GM12878 (cell line): ENCODE measurements around the gene EHD2. TPM values are rescaled to one million over a fixed set of nuclear protein-coding genes. Genes with fewer than 3 reads are reported as not detected.

Experiments
- ATAC-seq: fragments of 200-7000 bp; cut with Tn5 transposase; 3 replicates; pipeline ENCODE4 v1.9.1; 2020; ENCODE audit warnings: mild to moderate bottlenecking, moderate library complexity
- BruUV-seq: library from RNA; stranded (reverse); fragments of 400-500 nt; replicated peaks from 2 replicates; lab custom pipeline; 2021; lab: Mats Ljungman, UMichigan
- CTCF ChIA-PET: fragments of 300-600 bp; sonication (Branson Sonifier 250); formaldehyde crosslinking; extraction: SDS; loops from one replicate; lab custom pipeline; 2021; ENCODE audit warnings: inconsistent platforms; lab: Yijun Ruan, JAX
- POLR2A ChIA-PET: fragments of 350-600 bp; formaldehyde crosslinking; extraction: SDS; loops from one replicate; lab custom pipeline; 2021; ENCODE audit warnings: inconsistent platforms; lab: Charles Lee
- RAD21 ChIA-PET: fragments of 300-600 bp; sonication (Branson Sonifier 250); formaldehyde crosslinking; loops from one replicate; lab custom pipeline; 2023; ENCODE audit warnings: antibody characterized with exemption; ENCODE audit not compliant: unreplicated experiment; lab: Charles Lee
- SMC1A ChIA-PET: fragments of 300-600 bp; sonication (Branson Sonifier 250); formaldehyde crosslinking; loops from one replicate; lab custom pipeline; 2023; ENCODE audit not compliant: unreplicated experiment, uncharacterized antibody; lab: Charles Lee
- DNase-seq: peaks from one replicate; pipeline ENCODE4 v3.0.0-alpha.2; 2011; ENCODE audit warnings: low read depth, low spot score
- FAIRE-seq: peaks from 3 replicates; lab custom pipeline; 2011; peaks lifted over from hg19 to GRCh38; lab: Jason Lieb, UNC
- H2AFZ ChIP-seq: 2 replicates; pipeline ENCODE4 v1.6.0; 2011; ENCODE audit warnings: low read depth, low read length, control low read depth; ENCODE audit not compliant: control insufficient read depth
- H3K27ac ChIP-seq: 2 replicates; pipeline ENCODE4 v1.5.1; 2011; ENCODE audit warnings: control low read depth; ENCODE audit not compliant: control insufficient read depth, insufficient read depth
- H3K27me3 ChIP-seq, 2 experiments: replicated peaks in 1 of 2; 2 replicates each; pipeline versions ENCODE4 v1.6.0 to v1.6.1; 2011; ENCODE audit warnings: low read length in 1 of 2; ENCODE audit not compliant: control insufficient read depth in 2 of 2, insufficient read depth in 2 of 2
- H3K36me3 ChIP-seq, 2 experiments: 2 replicates each; pipeline ENCODE4 v1.5.1; 2011; ENCODE audit warnings: low read length in 1 of 2; ENCODE audit not compliant: control insufficient read depth in 2 of 2, insufficient read depth in 2 of 2
- H3K4me1 ChIP-seq: 2 replicates; pipeline ENCODE4 v1.6.1; 2011; ENCODE audit warnings: mild to moderate bottlenecking, low read length, moderate library complexity, mixed read lengths; ENCODE audit not compliant: control insufficient read depth, insufficient read depth
- H3K4me2 ChIP-seq: 2 replicates; pipeline ENCODE4 v1.6.0; 2011; ENCODE audit warnings: control low read depth; ENCODE audit not compliant: control insufficient read depth, insufficient read depth
- H3K4me3 ChIP-seq: fragments of 200-600 bp; sonication (generic); 2 replicates; pipeline ENCODE4 v1.5.1; 2016
- H3K79me2 ChIP-seq: 2 replicates; pipeline ENCODE4 v1.6.0; 2011; ENCODE audit warnings: low read length; ENCODE audit not compliant: control insufficient read depth, insufficient read depth
- H3K9ac ChIP-seq: 2 replicates; pipeline ENCODE4 v1.8.0; 2011; ENCODE audit warnings: low read length, control low read depth, mixed read lengths; ENCODE audit not compliant: control insufficient read depth, insufficient read depth
- H3K9me3 ChIP-seq: replicated peaks from 3 replicates; pipeline ENCODE4 v1.5.1; 2011; ENCODE audit warnings: mild to moderate bottlenecking, low read length; ENCODE audit not compliant: control insufficient read depth, insufficient read depth
- H4K20me1 ChIP-seq: 2 replicates; pipeline ENCODE4 v1.6.0; 2011; ENCODE audit not compliant: control insufficient read depth, insufficient read depth
- ATF2 ChIP-seq: IDR thresholded peaks from 2 replicates; pipeline ENCODE4 v1.6.1; 2012; ENCODE audit warnings: low read length, inconsistent platforms
- BHLHE40 ChIP-seq, 2 experiments: fragments of 450-650 bp in 1 of 2; IDR thresholded peaks; 2 replicates each; pipeline ENCODE4 v1.6.1; 2011 to 2017; ENCODE audit warnings: low read depth in 2 of 2, borderline replicate concordance in 1 of 2, improper control_type of control experiment in 1 of 2, low read length in 1 of 2, mild to moderate bottlenecking in 1 of 2
- BRCA1 ChIP-seq: IDR thresholded peaks from 2 replicates; pipeline ENCODE4 v1.6.1; 2011; ENCODE audit warnings: low read depth, low read length, improper control_type of control experiment
- JUND ChIP-seq: IDR thresholded peaks from 2 replicates; pipeline ENCODE4 v1.6.1; 2012; ENCODE audit warnings: low read depth, mild to moderate bottlenecking, low read length, improper control_type of control experiment, moderate library complexity
- NRF1 ChIP-seq: conservative IDR thresholded peaks from 2 replicates; pipeline ENCODE4 v1.6.1; 2011; ENCODE audit warnings: mild to moderate bottlenecking, low read depth, low read length, improper control_type of control experiment
- RBBP5 ChIP-seq: fragments of 200-600 bp; sonication (generic); conservative IDR thresholded peaks from 2 replicates; pipeline ENCODE4 v1.6.1; 2016
- RCOR1 ChIP-seq: conservative IDR thresholded peaks from 2 replicates; pipeline ENCODE4 v1.6.1; 2012; ENCODE audit warnings: low read depth, low read length, improper control_type of control experiment
- RELA ChIP-seq: fragments of 450-650 bp; IDR thresholded peaks from 2 replicates; pipeline ENCODE4 v1.8.0; 2014; ENCODE audit warnings: borderline replicate concordance; ENCODE audit not compliant: partially characterized antibody
- SIN3A ChIP-seq: IDR thresholded peaks from 2 replicates; pipeline ENCODE4 v1.6.1; 2012; ENCODE audit warnings: low read depth, low read length, improper control_type of control experiment
- STAT1 ChIP-seq: fragments of 450-650 bp; conservative IDR thresholded peaks from 2 replicates; pipeline ENCODE4 v1.6.1; 2014; ENCODE audit warnings: antibody characterized with exemption, mild to moderate bottlenecking
- TCF3 ChIP-seq: IDR thresholded peaks from 2 replicates; pipeline ENCODE4 v1.6.1; 2012; ENCODE audit warnings: low read depth, mild to moderate bottlenecking, low read length, borderline replicate concordance; ENCODE audit not compliant: insufficient read depth
- TCF7 ChIP-seq: IDR thresholded peaks from 2 replicates; pipeline ENCODE4 v1.6.1; 2014; ENCODE audit warnings: antibody characterized with exemption, borderline replicate concordance
- USF1 ChIP-seq: IDR thresholded peaks from 2 replicates; pipeline ENCODE4 v1.6.1; 2011; ENCODE audit warnings: borderline replicate concordance, low read depth, mild to moderate bottlenecking, moderate library complexity, mixed read lengths, low read length; ENCODE audit not compliant: insufficient read depth; ENCODE audit errors: extremely low read length
- YY1 ChIP-seq: IDR thresholded peaks from 2 replicates; pipeline ENCODE4 v1.6.1; 2011; ENCODE audit warnings: low read depth, mild to moderate bottlenecking, low read length
- ZNF217 ChIP-seq: fragments of 450-650 bp; IDR thresholded peaks from 2 replicates; pipeline ENCODE4 v1.6.1; 2017; ENCODE audit warnings: antibody characterized with exemption, mild to moderate bottlenecking
- ZNF687 ChIP-seq: fragments of 450-650 bp; IDR thresholded peaks from 2 replicates; pipeline ENCODE4 v1.6.1; 2017; ENCODE audit warnings: mild to moderate bottlenecking, moderate library complexity
- WGBS: methylation state at CpG from one replicate; pipeline ENCODE4 v1.1.6; 2016; ENCODE audit warnings: low lambda C conversion rate; ENCODE audit not compliant: insufficient replicate concordance, insufficient coverage; ENCODE audit errors: missing lambda C conversion rate; 5-methylcytosine and 5-hydroxymethylcytosine counted together
- in situ Hi-C: fragments of 300-500 bp; cut with MboI; formaldehyde crosslinking; loops from 9 replicates; pipeline ENCODE4 v1.14.3; 2018; ENCODE audit warnings: mixed read lengths
- intact Hi-C: fragments of 100-400 bp; cut with micrococcal nuclease; formaldehyde crosslinking; loops from one replicate; pipeline ENCODE4 v1.14.2; 2022; ENCODE audit not compliant: unreplicated experiment
- polyA plus RNA-seq, 11 experiments: library from polyadenylated mRNA; depleted of rRNA in 4 of 11; unstranded in 6 of 11; stranded (reverse) in 5 of 11; fragments of >200 nt; fragmentation: Nextera tagmentation in 4 of 11; fragmentation: Illumina TruSeq in 1 of 11; extraction: Ambion mirVana in 4 of 11; extraction: Trizol in 1 of 11; gene quantifications; 1 replicate in 1 of 11; 2 replicates in 10 of 11; pipeline versions ENCODE4 v1.2.1 to v1.2.3, GENCODE V29; 2011 to 2016; ENCODE audit warnings: inconsistent platforms in 2 of 11, missing spikeins in 2 of 11, low read depth in 1 of 11
- total RNA-seq, 4 experiments: library from RNA; depleted of rRNA in 3 of 4; stranded (reverse); fragments of >200 nt in 3 of 4; fragmentation: Illumina TruSeq in 1 of 4; extraction: Trizol in 1 of 4; gene quantifications; 2 replicates each; pipeline versions ENCODE4 v1.2.1 to v1.2.3, GENCODE V29; 2013 to 2021

The EHD2 gene
- total and polyA plus RNA-seq, 10 of the 15 experiments (the other 5 are each of a cell fraction or from before 2014, with no cell fraction given) = 0.12 to 0.24 (median 0.23) TPM; not detected in 7

- Histone ChIP-seq H3K36me3 (no peaks in the 10 kb centered on the region), H3K79me2 (no peaks in the 10 kb centered on the region), H4K20me1 (no peaks in the 10 kb centered on the region), H3K4me3 (no peak overlapping the region), H3K9me3 (no peaks in the 10 kb centered on the region; the same call in 2 of the 3 replicates), H2AFZ (no peak overlapping the region), H3K9ac (no peak overlapping the region), H3K4me2 (no peak overlapping the region), H3K27ac (no peak overlapping the region), H3K27me3 (no peaks in the 10 kb centered on the region), H3K4me1 (no peaks in the 10 kb centered on the region)
- POLR2A ChIA-PET = no interaction called here
- FAIRE-seq (no peak), DNase-seq (no peak), ATAC-seq (no peak)
- intact Hi-C loops = no loop called here
- 39% methylated on average over 19 of the region's 26 CpGs for WGBS
- in situ Hi-C loops = no loop called here
- no TSS peak for BruUV-seq
- CTCF ChIA-PET = interaction anchor here (0.6 kb wide), 1 partner anchor 71 kb away, joined by 3 read pairs; no protein-coding TSS in a partner anchor
- RAD21 ChIA-PET = no interaction called here
- SMC1A ChIA-PET = no interaction called here
- no peak for TF ChIP-seq RBBP5
- TF ChIP-seq ATF2 = no peak
- TF ChIP-seq RELA = no peak
- no peak for TF ChIP-seq USF1
- no peak for TF ChIP-seq BHLHE40 (IDR thresholded peaks at IDR 0.05; ENCODE audit: borderline replicate concordance in 1 of 2, low read depth in 2 of 2, low read length in 1 of 2)
- TF ChIP-seq STAT1 = no peak
- no peak for TF ChIP-seq YY1
- no peak for TF ChIP-seq JUND
- TF ChIP-seq TCF7 = no peak
- TF ChIP-seq ZNF217 = no peak
- no peak for TF ChIP-seq RCOR1
- TF ChIP-seq BRCA1 = no peak
- TF ChIP-seq SIN3A = no peak
- no peak for TF ChIP-seq NRF1
- TF ChIP-seq TCF3 = no peak
- no peak for TF ChIP-seq ZNF687
Measured at GRCh38 chr19:47719047-47719859, 6.0 kb downstream of the EHD2 start.
